Stimulated activated CD8-positive, alpha-beta memory T cell treated with anti-CD3 and anti-CD28 coated beads, Interleukin-2, amount 100 ng/mL, for 48 hours (primary cell): ENCODE measurements around the gene LGMN.
"Not testable (repeated sequence)": the region's sequence is repeated elsewhere in the genome, so short reads cannot be mapped to it uniquely, and the experiment has no call there.

Source experiments
- DNase-seq, 2 donors: peaks; one replicate each; pipeline ENCODE4 v3.0.0-alpha.2; 2020; ENCODE audit warnings: low read depth in 2 of 2

The LGMN gene

GRCh38 chr14:92748259-92749016 lies at the start of gene LGMN:
Gene LGMN (minus strand): TSS chr14:92748627. CDS start chr14:92732786, 15,841 bp downstream.
- DNase-seq = peak; percentile 62 to 77

DNA sequence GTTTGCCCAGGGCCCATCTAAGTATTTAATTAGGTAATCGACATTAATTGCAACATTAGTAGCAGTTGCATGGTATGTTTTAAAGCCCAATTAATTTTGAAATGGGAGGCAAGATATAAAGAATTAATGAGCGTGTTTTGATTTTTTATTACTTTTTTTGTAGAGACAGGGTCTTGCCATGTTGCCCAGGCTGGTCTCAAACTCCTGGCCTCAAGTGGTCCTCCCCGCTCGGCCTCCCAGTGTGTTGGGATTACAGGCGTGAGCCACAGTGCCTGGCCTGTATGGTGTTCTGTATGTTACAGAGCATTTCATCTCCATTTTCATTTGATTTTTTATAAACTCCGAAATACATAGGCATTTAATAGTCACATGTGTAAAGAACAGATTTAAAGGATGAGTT lies 46.5 kb upstream of the LGMN start:
- DNase-seq = no peak

GRCh38 chr14:92794547-92794941 lies 46.1 kb upstream of the LGMN start:
- DNase-seq = no peak

DNA sequence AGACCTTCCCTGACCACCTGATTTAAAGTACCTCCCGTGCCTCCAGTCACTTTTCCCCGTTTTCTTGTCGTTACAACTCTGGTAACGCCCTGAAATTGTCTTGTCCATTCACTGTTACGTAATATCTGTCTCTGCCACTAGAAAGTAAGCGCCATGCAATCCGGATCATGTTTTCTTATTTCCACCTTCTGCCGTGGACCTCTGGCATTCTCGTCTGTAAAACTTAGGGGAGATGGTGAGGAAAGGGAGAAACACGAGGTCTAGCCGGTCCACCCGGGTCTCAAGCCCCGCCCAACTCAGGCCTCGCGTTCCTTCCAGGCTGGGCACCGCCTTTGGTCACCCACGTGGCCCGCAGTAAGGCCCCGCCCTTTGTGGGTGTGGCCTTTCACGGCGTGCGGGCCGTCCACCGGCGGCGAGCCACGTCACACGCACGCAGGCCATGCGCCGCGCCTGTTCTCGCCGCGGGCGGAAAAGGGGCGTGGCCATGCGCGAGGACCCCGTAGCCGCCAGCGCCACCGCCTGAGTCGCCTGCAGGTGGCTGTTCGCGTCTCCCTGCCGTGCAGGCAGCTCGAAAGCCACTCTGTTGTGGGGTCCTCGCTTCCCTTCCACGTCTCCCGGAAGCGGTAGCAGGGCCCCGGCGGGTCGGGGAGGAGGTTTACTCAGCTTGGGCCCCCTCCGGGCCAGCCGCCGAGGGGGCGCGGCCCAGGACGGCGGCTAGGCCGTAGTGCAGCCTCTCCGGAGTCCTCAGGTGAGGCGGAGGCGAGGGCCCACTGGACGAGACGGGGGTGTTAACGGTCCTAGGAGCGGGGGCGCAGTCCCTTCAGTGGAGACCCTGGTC lies 45.5 kb upstream of the LGMN start, which contains the start of gene GOLGA5:
GOLGA5 (plus strand) TSS at position 597 of the 838 bp plus-strand sequence. CDS start 3,133 bp downstream, outside the sequence.
- peak; percentile 95 to 96 for DNase-seq

GRCh38 chr14:92792885-92793284 lies 44.5 kb upstream of the LGMN start:
- no peak for DNase-seq

DNA sequence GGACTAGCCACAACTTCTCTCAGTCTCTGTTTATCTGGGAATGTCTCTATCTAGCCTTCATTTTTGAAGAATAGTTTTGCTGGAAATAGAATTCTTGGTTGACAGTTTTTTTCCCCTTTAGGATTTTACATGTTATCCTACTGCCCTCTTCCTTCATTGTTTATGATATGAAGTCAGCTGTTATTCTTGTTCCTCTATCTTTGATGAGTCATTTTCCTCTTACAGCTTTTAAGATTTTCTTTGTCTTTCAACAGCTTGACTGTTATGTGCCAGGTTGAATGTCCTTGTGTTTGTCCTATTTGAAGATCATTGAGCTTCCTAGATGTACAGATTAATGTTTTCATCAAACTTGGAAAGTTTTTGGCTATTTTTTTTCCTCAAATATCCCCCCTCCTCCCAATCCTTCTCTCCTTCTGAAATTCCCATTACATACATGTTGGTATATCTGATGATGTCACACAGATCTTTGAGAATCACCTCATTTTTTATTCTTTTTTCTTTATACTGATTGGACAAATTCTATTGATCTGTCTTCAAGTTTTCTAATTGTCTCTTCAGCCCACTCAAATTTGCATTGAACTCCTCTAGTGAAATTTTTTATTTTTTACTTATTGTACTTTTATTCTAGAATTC lies 41.1 kb upstream of the LGMN start:
- no peak for DNase-seq

- no peak for DNase-seq
Observed at GRCh38 chr14:92787554-92787953, 39.1 kb upstream of the LGMN start.

DNA sequence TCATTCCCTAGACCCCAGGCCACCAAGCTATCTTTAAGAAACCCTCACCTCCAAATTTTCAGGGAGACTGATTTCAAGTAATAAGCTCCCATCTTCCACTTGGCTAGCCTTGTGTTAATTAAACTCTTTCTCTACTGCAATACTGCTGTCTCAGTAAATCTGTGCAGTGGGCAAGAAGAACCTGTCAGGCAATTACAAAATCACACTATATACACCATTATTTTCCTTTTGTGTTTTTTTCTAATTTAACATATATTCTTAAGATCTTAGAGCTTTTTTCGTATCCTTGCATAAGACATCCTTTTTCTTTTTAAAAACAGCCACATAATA lies 38.0 kb upstream of the LGMN start:
- DNase-seq = no peak

DNA sequence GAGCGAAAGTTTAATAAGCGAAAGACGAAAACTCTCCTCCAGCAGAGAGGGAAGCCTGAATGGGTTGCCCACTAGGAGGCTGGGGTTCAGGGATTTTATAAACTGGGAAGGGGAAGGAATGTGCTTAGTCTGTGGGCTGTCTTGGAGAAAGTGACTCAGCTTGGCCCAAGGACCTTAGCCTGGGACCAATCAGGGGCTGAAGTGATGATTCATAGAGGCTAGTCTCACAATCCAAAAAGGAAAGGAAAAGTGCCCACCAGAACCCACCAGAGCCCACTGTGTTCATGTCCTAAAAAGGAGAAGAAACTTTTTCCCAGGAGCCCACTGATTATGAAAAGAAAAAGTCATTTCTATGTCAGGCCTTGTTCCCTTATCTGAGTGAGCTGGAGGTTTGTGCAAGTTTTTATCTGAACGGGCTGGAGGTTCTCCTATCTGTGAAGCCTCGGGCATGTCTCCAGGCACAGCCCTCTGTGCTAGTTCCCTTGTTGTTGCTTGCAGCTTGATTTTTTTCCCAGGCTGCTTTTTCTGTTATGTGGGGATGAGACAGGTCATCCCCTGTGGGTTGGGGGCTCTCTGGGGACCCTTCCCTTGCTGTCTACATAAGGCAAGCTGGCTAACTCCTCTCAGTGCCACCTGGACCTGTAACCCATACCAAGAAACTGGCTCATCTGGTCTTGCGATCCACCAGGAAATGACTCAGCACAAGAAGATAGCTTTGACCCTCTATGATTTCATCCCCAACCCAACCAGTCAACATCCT lies 37.4 kb upstream of the LGMN start:
- no peak for DNase-seq

GRCh38 chr14:92783813-92784431 lies 35.5 kb upstream of the LGMN start:
- DNase-seq = no peak

GRCh38 chr14:92781350-92781749 lies 32.9 kb upstream of the LGMN start:
- DNase-seq = no peak

- DNase-seq = no peak
Observed at GRCh38 chr14:92780444-92781232, 32.2 kb upstream of the LGMN start.

- not testable (repeated sequence) for DNase-seq
Observed at GRCh38 chr14:92778868-92779565, 30.6 kb upstream of the LGMN start.

DNA sequence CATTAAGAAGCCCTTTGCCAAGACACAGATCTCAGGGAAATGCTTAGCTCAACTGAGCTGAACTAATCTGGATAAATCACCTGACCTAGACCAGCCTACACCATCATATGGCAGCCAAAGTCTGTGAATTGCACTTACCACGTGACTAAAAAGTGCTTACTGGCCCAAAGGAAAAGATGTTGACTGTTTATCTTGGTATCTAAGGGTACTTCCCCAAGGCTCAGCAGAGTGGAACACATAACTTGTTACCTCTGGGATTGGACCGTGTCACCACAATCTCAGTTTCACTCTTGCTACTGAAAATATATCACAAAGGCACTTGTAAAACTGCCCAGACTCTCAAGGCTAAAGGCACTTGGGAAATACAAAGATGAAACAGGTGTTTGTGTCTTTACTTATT lies 26.9 kb upstream of the LGMN start:
- DNase-seq = not testable (repeated sequence)

GRCh38 chr14:92774572-92774971 lies 26.1 kb upstream of the LGMN start:
- no peak for DNase-seq

DNA sequence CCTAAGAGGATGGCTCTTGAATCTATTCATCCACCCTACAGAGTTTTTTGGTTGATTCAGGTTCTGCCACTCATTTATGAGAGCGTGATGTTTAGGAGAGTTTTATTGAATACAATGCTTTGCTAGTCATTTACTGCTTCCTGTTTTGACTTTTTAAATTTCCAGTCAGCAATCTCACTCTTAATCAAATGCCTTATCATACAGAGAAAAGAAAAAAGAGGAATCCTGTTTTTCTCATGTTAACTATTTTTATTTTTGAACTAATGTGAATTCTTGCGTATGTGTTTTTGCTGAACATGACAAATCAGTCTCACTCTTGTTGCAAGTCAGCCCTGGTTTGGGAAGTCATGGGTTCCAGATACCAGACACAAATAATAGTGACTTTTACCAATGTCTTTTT lies 22.1 kb upstream of the LGMN start:
- DNase-seq = no peak

GRCh38 chr14:92768795-92769194 lies 20.4 kb upstream of the LGMN start:
- DNase-seq = no peak

GRCh38 chr14:92768236-92768635 lies 19.8 kb upstream of the LGMN start:
- not testable (repeated sequence) for DNase-seq

GRCh38 chr14:92763666-92764631 lies 15.5 kb upstream of the LGMN start:
- DNase-seq = not testable (repeated sequence)
